ENCODE data around the gene TRERF1. TPM values are rescaled to one million over a fixed set of nuclear protein-coding genes. Genes with fewer than 3 reads are reported as not detected.

The TRERF1 gene
- polyA plus RNA-seq, 1 of the 3 experiments (the other 2 are of a cell fraction) = 3.6 TPM

DNA sequence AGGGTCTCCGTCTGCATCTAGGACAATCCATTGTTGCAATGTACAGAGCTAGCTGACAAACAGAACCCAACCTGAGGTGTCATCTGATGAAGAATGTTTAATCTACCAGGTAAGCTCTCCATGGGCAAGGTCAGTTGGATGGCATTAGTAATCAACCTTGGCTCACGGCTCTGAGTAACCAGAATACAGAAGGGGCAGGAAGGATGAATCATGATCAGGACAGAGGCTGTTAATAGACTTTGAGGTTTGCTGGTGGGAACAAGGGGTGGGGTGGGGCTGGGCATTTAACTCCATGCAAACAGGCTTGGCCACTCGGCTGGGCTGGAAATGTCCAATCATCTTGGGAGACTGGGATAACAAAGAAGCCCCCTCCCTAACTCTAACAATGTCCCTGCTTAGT, 157.0 kb downstream of the TRERF1 start:
- no peaks in the 10 kb centered on the region for H3K79me2 ChIP-seq (ENCODE audit: insufficient read depth)
- peaks cover 6 to 7% of the 10 kb centered on the region in 2 experiments for H3K36me3 ChIP-seq (replicated peaks in 1 of 2; ENCODE audit: control insufficient read depth in 1 of 2, insufficient read depth in 2 of 2, low read length in 1 of 2)
- no peaks in the 10 kb centered on the region for H4K20me1 ChIP-seq (ENCODE audit: insufficient read depth)
- H3K4me3 ChIP-seq (ENCODE audit: low read depth in 2 of 2, low read length in 1 of 2) = no peak overlapping the region
- 35% methylated on average over 3 of the region's 3 CpGs for WGBS (ENCODE audit: low lambda C conversion rate)
- H3K4me1 ChIP-seq (ENCODE audit: control insufficient read depth in 1 of 2, insufficient read depth in 2 of 2, low read depth in 1 of 2, low read length in 1 of 2) = no peaks in the 10 kb centered on the region; a peak in 1 of 4 replicates
- H3K4me2 ChIP-seq = 0 out of 2 replicates have a peak overlapping the region, but pooled peaks have one; percentile 8
- no peaks in the 10 kb centered on the region for H3F3A ChIP-seq (replicated peaks; ENCODE audit: insufficient read depth)
- ChIA-PET CTCF (interaction anchor here (2.7 kb wide), 1 partner anchor 253 kb away, joined by 9 read pairs; no protein-coding TSS in a partner anchor), POLR2A (no interaction called here)
- H3K9me2 ChIP-seq = no peaks in the 10 kb centered on the region
- H3K27me3 ChIP-seq (ENCODE audit: insufficient read depth) = no peaks in the 10 kb centered on the region
- no peak for DNase-seq
- H3K9me3 ChIP-seq = no peaks in the 10 kb centered on the region
- no peak overlapping the region for H3K9ac ChIP-seq
- no peak overlapping the region for H2AFZ ChIP-seq (ENCODE audit: low read depth)
- peak; percentile 28; the same call in 1 of the 2 replicates for TF ChIP-seq NFIC (IDR thresholded peaks at IDR 0.05; ENCODE audit: borderline replicate concordance)
- no peak for TF ChIP-seq FOXJ3 (CRISPR knock-in tag; IDR thresholded peaks at IDR 0.05)
- no peak for TF ChIP-seq NRF1 (IDR thresholded peaks at IDR 0.05; ENCODE audit: low read depth, low read length)
- TF ChIP-seq, protein P1, sequence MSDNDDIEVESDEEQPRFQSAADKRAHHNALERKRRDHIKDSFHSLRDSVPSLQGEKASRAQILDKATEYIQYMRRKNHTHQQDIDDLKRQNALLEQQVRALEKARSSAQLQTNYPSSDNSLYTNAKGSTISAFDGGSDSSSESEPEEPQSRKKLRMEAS (IDR thresholded peaks at IDR 0.05; ENCODE audit: low read depth) = 0 out of 2 replicates have a peak, but pooled peaks have one; percentile 13
- TF ChIP-seq MEF2A (IDR thresholded peaks at IDR 0.05; ENCODE audit: borderline replicate concordance, low read depth) = peak; percentile 49; the same call in 1 of the 2 replicates
- no peak for TF ChIP-seq TAF1 (IDR thresholded peaks at IDR 0.05; ENCODE audit: borderline replicate concordance, low read depth, low read length)
- TF ChIP-seq, protein P2, sequence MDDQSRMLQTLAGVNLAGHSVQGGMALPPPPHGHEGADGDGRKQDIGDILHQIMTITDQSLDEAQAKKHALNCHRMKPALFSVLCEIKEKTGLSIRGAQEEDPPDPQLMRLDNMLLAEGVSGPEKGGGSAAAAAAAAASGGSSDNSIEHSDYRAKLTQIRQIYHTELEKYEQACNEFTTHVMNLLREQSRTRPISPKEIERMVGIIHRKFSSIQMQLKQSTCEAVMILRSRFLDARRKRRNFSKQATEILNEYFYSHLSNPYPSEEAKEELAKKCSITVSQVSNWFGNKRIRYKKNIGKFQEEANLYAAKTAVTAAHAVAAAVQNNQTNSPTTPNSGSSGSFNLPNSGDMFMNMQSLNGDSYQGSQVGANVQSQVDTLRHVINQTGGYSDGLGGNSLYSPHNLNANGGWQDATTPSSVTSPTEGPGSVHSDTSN (IDR thresholded peaks at IDR 0.05) = 0 out of 2 replicates have a peak, but pooled peaks have one; percentile 21
- TF ChIP-seq TCF12 (IDR thresholded peaks at IDR 0.05) = peak; percentile 46
- TF ChIP-seq FOSL2 (IDR thresholded peaks at IDR 0.05; ENCODE audit: borderline replicate concordance, low read depth) = peak; percentile 77
- TF ChIP-seq, protein P3, sequence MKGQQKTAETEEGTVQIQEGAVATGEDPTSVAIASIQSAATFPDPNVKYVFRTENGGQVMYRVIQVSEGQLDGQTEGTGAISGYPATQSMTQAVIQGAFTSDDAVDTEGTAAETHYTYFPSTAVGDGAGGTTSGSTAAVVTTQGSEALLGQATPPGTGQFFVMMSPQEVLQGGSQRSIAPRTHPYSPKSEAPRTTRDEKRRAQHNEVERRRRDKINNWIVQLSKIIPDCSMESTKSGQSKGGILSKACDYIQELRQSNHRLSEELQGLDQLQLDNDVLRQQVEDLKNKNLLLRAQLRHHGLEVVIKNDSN (IDR thresholded peaks at IDR 0.05; ENCODE audit: borderline replicate concordance, low read depth) = no peak
- no peak for TF ChIP-seq EZH2phosphoT487 (IDR thresholded peaks at IDR 0.05; ENCODE audit: borderline replicate concordance, low read depth)
- TF ChIP-seq, protein P4, sequence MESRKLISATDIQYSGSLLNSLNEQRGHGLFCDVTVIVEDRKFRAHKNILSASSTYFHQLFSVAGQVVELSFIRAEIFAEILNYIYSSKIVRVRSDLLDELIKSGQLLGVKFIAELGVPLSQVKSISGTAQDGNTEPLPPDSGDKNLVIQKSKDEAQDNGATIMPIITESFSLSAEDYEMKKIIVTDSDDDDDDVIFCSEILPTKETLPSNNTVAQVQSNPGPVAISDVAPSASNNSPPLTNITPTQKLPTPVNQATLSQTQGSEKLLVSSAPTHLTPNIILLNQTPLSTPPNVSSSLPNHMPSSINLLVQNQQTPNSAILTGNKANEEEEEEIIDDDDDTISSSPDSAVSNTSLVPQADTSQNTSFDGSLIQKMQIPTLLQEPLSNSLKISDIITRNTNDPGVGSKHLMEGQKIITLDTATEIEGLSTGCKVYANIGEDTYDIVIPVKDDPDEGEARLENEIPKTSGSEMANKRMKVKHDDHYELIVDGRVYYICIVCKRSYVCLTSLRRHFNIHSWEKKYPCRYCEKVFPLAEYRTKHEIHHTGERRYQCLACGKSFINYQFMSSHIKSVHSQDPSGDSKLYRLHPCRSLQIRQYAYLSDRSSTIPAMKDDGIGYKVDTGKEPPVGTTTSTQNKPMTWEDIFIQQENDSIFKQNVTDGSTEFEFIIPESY (IDR thresholded peaks at IDR 0.05; ENCODE audit: borderline replicate concordance, low read depth) = no peak
- TF ChIP-seq JUND (IDR thresholded peaks at IDR 0.05) = peak; percentile 45
- 0 out of 4 replicates have a peak, but pooled peaks of 1 of the 2 experiments have one; percentile 14 for TF ChIP-seq EP300 (IDR thresholded peaks at IDR 0.05; ENCODE audit: borderline replicate concordance in 1 of 2, low read depth in 1 of 2, low read length in 1 of 2)
- peak overlapping the region in 1 of 2 experiments; percentile 71; a peak in 2 of 4 replicates for H3K27ac ChIP-seq (ENCODE audit: low read depth in 2 of 2, low read length in 1 of 2)

All from SK-N-SH (cell line).